DND-41 (cell line): Measurements from ENCODE around the gene RAD51B.

Experiments used
- CTCF ChIP-seq: IDR thresholded peaks from 2 replicates; pipeline ENCODE4 v1.5.1; 2012; ENCODE audit warnings: borderline replicate concordance, low read length, moderate library complexity, mild to moderate bottlenecking; ENCODE audit not compliant: poor library complexity, severe bottlenecking; ENCODE audit errors: extremely low read depth
- EZH2 ChIP-seq: IDR thresholded peaks from 3 replicates; pipeline ENCODE4 v1.6.1; 2012; ENCODE audit warnings: borderline replicate concordance, low read depth, mild to moderate bottlenecking, moderate library complexity, low read length, inconsistent platforms; ENCODE audit not compliant: severe bottlenecking

- TF ChIP-seq CTCF (no peak), EZH2 (no peak)
Measured at GRCh38 chr14:68542346-68542745, 722.8 kb downstream of the RAD51B start.
